G401.6 (cell line): ENCODE data around the gene NRCAM.

Experiments used
- FAIRE-seq: peaks from 2 replicates; lab custom pipeline; 2012; peaks lifted over from hg19 to GRCh38; lab: Jason Lieb, UNC

The NRCAM gene

DNA sequence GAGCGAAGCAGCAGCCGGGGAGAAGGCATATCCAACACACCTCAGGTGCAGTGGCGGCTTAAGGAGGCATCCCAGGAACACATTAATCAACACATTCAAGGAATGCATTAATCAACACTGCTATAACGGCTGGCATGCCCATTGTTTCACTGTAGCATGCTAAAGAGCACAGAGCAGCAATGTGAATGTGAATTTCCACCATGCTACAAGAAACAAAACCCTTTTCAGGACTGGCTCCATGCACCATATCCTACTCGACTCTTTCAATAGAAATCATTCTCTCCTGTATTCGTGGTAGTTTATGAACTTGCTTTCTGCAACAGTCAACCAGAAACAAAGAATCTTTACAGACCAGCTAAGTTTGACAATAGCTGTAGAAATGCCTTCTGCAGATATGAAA is 149.0 kb downstream of the NRCAM start:
- FAIRE-seq, result no peak

DNA sequence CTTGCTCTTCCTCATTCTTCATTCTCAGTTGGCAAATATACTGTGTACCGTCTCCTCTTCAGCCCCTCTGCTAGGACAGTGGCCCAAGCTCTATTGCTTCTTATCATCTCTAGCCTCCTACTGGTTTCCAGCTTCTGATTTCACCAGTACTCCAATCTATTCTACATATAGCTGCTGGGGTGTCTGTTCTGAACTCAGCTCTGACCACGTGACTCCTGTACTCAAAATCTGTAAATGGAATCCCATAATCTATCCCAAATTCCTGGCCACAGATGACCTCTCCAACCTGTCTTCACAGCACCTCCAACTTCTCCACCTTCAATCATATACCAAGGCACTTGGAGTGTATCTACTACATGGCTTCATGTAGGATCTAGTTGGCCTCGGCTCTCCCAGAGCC is 152.9 kb downstream of the NRCAM start:
- FAIRE-seq, result no peak

DNA sequence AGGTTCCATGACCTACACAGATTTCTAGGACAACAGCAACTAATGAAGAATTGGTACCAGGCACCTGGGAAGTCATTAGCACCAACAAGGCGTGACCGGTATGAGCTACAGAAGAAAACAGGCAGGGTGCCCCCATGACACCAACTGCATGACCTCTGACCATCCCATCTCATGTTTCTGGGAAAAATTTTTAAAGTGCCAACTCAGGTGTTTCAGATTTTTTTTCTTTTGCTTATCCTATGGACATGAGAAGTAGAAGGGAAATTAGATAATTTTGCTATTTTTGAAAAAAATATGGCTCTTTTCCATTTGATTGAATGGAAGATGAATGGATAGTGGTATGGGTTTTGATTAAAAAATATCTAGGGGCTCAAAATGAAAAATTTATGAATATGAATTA is 154.8 kb downstream of the NRCAM start:
- FAIRE-seq, result no peak

DNA sequence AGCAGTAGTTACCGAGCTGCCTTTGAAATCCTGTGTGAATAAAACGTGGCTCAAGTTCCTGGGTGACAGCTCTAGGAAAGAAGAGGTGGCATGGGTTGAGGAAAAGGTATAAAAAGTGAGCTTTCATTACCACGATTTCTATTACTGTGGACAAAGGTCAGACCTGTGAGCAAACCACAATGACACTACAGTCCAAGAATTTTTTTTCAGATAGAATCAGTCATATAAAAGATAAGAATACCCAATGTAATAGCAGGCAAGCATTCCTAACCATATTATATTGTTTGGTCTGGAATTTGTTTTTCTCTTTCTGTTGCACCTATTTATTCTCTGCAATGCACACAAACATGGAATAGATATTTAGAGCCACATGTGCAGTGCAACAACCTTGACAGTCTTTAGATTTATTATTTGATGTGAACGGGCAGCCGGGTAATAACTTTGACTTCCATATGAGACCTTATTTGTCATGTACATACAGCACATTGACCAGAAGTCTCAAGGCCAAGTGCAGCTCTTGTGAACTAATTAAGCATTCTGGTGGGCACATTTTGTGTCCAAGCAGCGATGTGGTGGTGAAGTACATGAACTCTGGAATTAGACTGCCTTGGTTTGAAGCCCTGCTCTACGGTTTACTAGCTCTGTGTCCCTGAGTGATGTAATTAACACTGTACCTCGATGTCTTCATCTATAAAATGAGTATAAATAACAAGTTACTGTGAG is 156.8 kb downstream of the NRCAM start:
- no peak for FAIRE-seq

GRCh38 chr7:108296911-108297310 is 159.3 kb downstream of the NRCAM start:
- no peak for FAIRE-seq

GRCh38 chr7:108294595-108294994 is 161.6 kb downstream of the NRCAM start:
- FAIRE-seq, result no peak

DNA sequence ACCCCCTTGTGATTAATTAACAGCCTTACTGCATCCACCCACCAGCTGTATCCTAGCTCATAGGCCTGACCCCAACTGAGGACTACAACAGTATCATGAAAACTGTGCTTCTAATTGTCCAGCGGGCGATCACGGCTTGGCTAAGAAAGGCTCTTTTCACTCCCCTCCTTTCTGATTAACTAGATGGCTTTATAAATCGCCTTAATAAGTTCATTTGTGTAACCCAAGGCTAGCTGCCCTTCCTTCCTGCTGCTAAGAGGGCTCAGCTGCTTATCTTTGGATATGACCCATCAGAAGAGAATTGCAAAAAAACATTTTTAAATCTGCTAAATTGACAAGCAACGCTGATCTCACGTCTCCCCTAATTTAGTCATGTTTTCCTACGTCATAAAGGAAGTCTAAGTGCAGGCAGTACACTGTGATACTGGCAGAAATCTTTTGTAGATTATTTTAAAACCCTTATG is 163.1 kb downstream of the NRCAM start:
- FAIRE-seq, result no peak

- FAIRE-seq, result no peak
Observed at GRCh38 chr7:108292541-108292940, 163.7 kb downstream of the NRCAM start.

DNA sequence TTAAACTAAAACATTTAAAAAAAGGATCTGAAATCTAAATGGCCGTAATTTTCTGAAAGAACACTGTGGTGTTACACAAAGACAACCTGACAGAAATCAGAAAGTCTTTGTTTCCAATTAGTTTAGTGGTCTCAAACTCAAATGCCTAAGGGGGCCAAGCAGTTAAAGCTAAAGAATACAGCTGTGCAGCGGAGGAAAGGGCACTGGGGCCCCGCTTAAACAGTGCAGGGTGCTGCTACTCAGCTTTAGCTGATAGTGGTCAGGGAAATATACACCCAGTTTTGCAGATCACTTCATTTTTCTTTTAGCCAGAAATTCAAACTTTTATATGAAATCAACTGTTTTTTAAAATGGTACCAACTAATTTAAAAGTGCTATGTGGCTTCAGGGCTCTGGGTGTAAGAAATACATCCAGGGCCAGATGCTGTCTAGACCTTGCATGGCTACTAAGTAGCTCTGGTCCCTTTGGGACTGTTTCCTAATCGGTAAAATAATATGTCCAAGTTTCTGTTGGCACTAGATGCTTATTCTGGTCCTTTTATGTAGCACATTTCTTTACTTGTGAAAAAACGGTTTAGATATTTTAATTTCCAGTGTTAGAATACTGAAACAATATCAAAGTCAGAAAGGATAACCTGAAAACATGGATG is 164.3 kb downstream of the NRCAM start:
- FAIRE-seq, result no peak

GRCh38 chr7:108291152-108291508 is 165.1 kb downstream of the NRCAM start:
- FAIRE-seq, result no peak

- no peak for FAIRE-seq
Observed at GRCh38 chr7:108290459-108291151, 165.6 kb downstream of the NRCAM start.

DNA sequence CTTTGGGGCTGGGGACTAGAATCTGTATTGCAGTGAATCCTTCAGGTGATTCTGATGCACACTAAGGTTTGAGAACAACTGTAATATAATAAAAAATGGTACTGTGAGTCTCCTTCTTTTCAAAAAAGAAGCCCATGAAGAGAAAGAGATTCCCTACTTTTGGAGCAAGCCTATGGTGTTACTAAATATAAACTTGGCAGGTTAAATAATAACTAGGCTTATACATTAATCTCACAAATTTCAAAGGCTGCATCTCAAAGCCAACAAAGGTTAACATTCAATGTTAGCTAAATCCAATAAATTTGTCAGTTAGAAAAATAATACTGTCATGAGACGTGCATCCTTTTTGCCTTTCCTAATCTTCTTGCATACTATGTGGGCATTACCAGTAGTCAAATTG is 166.4 kb downstream of the NRCAM start:
- FAIRE-seq, result no peak

DNA sequence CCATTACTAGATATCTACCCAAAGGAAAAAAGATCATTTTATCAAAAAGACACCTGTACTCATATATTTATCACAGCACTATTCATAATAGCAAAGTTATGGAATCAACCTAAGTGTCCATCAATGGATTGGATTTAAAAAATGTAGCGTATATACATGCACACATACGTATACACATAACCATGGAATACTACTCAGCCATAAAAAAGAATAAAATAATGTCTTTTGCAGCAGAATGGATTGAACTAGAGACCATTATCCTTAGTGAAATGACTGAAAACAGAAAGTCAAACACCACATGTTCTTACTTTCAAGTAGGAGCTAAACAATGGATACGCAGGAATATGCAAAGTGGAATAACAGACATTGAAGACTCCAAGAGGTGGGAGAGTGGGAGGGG is 168.4 kb downstream of the NRCAM start:
- no peak for FAIRE-seq

DNA sequence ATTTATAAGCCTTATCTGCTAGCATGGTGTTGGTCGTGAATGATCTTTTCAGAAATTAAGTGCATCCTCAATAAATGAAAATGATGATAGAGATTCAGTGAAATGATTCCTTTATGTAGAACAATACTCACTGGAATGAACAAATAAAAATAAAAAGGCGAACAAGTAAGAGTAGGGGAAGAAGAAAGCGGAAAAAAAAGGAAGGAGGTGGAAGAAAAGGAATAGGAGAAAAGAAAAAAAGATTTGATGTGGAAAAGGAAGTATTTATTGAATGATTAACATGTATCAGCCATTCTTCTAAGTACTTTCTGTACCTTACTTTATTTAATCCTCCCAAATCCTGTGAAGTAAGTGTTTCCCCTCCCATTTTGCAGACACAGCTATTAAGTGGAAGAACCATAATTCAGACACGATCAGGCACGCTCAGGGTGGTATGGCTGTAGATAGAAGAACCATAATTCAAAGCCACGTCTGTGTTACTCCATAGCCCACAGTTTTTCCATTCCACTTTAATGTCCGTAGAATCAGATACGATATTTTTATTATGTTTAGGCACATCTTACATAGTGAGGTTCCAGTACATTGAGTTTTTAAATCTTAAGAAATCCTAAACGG is 169.8 kb downstream of the NRCAM start:
- no peak for FAIRE-seq

DNA sequence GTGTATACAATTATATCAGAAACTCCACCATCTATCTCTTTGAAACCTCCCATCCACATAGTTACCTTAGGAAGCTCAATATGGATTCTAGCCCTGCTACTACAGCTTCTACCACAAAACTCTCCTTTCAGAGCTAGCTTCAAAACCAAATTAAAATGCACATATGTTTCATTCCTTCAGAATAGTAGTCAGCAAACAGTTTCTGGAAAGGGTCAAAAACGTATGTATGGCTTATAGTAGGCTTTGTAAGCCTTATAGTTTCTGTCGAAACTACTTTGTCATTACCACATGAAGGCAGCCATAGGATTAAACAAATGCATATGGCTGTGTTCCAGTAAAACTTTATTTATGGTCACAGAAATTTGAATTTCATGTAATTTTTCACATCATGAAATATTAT is 170.5 kb downstream of the NRCAM start:
- FAIRE-seq, result no peak

GRCh38 chr7:108285003-108285368 is 171.2 kb downstream of the NRCAM start:
- no peak for FAIRE-seq

DNA sequence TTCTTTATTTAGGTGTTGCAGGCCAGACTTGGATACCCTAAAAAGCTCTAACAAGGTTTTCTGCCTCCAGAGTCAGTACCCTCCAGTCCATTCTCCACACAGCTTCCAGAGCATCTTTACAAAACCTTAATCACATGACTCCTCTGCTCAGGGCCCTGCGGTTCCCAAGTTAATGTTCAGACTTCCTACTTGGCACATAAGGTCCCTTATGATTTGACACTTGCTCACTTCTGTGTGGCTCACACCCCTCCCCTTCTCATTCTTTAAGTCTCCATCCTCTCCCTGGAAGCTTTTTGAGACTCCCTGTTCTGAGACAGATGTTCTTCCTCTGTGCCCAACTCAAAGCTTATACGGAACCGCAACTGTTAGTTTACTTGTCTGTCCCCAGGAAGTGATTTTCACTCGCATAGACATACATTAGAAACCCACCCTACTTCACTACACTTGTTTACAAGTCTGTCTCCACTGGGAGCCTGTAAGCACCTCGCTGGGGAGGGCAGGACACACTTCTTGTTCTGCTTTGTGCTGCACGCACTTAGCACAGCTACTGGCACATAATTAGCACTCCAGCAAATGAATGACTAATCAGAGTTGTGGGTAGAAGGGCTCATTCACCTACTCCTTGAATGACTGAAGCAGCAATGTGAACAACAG is 171.8 kb downstream of the NRCAM start:
- FAIRE-seq, result no peak

GRCh38 chr7:108283252-108283651 is 173.0 kb downstream of the NRCAM start:
- no peak for FAIRE-seq

DNA sequence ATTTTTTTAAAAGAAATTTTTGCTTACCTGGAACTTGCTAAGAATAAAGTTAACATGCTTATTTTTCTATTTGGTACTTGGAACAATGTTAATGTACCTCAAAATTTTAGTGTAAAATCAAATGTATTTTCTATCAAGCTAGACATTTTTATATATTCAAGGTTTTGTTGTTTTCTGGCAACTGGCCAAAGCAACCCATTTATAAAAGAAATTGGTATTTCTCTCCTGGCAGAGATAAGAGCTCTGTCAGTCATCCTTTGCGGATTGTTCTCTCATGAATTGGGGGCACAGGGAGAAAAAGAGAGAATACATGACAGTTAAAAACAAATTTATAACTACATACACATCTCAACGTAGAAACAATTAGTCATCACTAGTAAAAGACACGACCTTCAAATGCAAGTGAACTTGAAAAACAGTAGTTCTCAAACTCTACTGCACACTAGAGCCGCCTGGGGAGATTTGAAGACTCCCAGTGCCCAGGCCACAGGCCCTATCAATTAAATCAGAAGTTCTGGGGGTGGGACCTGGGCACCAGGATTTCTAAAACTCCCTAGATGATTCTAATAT is 173.7 kb downstream of the NRCAM start:
- FAIRE-seq, result no peak

GRCh38 chr7:108280136-108280535 is 176.1 kb downstream of the NRCAM start:
- FAIRE-seq, result no peak

DNA sequence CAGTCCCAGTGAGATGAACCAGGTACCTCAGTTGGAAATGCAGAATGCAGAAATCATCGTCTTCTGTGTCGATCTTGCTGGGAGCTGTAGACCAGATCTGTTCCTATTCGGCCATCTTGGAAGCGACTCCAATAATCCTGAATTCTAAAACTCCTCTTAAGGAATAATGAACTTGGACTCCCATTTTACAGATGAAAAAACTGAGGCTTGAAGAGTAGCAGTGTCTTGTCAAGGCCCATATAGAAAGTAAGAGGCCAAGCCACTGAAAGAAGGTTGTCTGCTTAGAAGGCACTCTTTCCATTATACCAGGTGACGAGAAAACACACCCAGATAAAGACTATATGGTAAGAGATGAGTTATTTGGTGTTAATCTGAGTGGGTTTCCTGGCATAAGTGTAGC is 177.5 kb downstream of the NRCAM start:
- FAIRE-seq, result no peak

GRCh38 chr7:108278281-108278680 is 178.0 kb downstream of the NRCAM start:
- no peak for FAIRE-seq
